Endothelial cell of umbilical vein (primary cell): Measurements from ENCODE around the gene NUP205. TPM values are rescaled to one million over a fixed set of nuclear protein-coding genes. Genes with fewer than 3 reads are reported as not detected.

Source experiments
- BruUV-seq: library from RNA; stranded (reverse); fragments of 400-500 nt; replicated peaks from 2 replicates; lab custom pipeline; 2021; lab: Mats Ljungman, UMichigan
- CTCF ChIA-PET: fragments of 300-600, 350-600 bp; sonication (Branson Sonifier 250); formaldehyde crosslinking; loops from one replicate; lab custom pipeline; 2021; ENCODE audit warnings: antibody characterized with exemption, inconsistent platforms; lab: Charles Lee
- POLR2A ChIA-PET: fragments of 300-600, 350-600 bp; sonication (Branson Sonifier 250); formaldehyde crosslinking; loops from one replicate; lab custom pipeline; 2021; ENCODE audit warnings: antibody characterized with exemption, inconsistent platforms; lab: Charles Lee
- DNase-seq: peaks from one replicate; pipeline ENCODE4 v3.0.0-alpha.2; 2011; ENCODE audit warnings: low read depth, low spot score
- FAIRE-seq: peaks from 2 replicates; lab custom pipeline; 2011; peaks lifted over from hg19 to GRCh38; lab: Jason Lieb, UNC
- H2AFZ ChIP-seq: 2 replicates; pipeline ENCODE4 v1.6.0; 2012; ENCODE audit warnings: low read depth, low read length, control low read depth, inconsistent platforms
- H3K27ac ChIP-seq: 2 replicates; pipeline ENCODE4 v1.5.1; 2011; ENCODE audit warnings: low read depth, mild to moderate bottlenecking, control low read depth, low read length, moderate library complexity; ENCODE audit not compliant: insufficient read depth
- H3K27me3 ChIP-seq, 2 experiments: 2 replicates each; pipeline versions ENCODE4 v1.6.0 to v1.6.1; 2011; ENCODE audit warnings: low read length in 2 of 2, mixed read lengths in 1 of 2; ENCODE audit not compliant: control insufficient read depth in 2 of 2, insufficient read depth in 2 of 2
- H3K36me3 ChIP-seq, 2 experiments: 2 replicates in 1 of 2; 3 replicates in 1 of 2; pipeline ENCODE4 v1.5.1; 2011; ENCODE audit warnings: low read length in 2 of 2, mild to moderate bottlenecking in 1 of 2, moderate library complexity in 1 of 2; ENCODE audit not compliant: control insufficient read depth in 2 of 2, insufficient read depth in 2 of 2; ENCODE audit errors: extremely low read depth in 1 of 2
- H3K4me1 ChIP-seq: 3 replicates; pipeline ENCODE4 v1.5.1; 2011; ENCODE audit warnings: mild to moderate bottlenecking, low read length; ENCODE audit not compliant: control insufficient read depth, insufficient read depth; ENCODE audit errors: extremely low read depth
- H3K4me2 ChIP-seq: 2 replicates; pipeline ENCODE4 v1.6.1; 2011; ENCODE audit warnings: low read length, control low read depth, mixed read lengths; ENCODE audit not compliant: insufficient read depth
- H3K4me3 ChIP-seq, 3 experiments: fragments of 200-600 bp in 1 of 3; sonication (generic), shearing (Covaris generic) in 1 of 3; replicated peaks in 1 of 3; 2 replicates each; pipeline ENCODE4 v1.5.1; 2011 to 2016; ENCODE audit warnings: control low read depth in 3 of 3, low read length in 3 of 3, mild to moderate bottlenecking in 2 of 3, inconsistent platforms in 1 of 3, low read depth in 1 of 3, moderate library complexity in 1 of 3; ENCODE audit not compliant: insufficient read depth in 1 of 3
- H3K79me2 ChIP-seq: 2 replicates; pipeline ENCODE4 v1.6.0; 2012; ENCODE audit warnings: low read length, inconsistent platforms; ENCODE audit not compliant: control insufficient read depth, insufficient read depth
- H3K9ac ChIP-seq: replicated peaks from 2 replicates; pipeline ENCODE3; 2011; ENCODE audit warnings: low read length, control low read depth; ENCODE audit not compliant: insufficient read depth; ENCODE audit errors: extremely low read depth
- H3K9me1 ChIP-seq: replicated peaks from 3 replicates; pipeline ENCODE4 v1.6.0; 2011; ENCODE audit warnings: mild to moderate bottlenecking, low read length; ENCODE audit not compliant: control insufficient read depth, insufficient read depth; ENCODE audit errors: extremely low read depth
- H3K9me3 ChIP-seq: replicated peaks from 2 replicates; pipeline ENCODE4 v1.5.1; 2012; ENCODE audit warnings: low read length, inconsistent platforms; ENCODE audit not compliant: control insufficient read depth, insufficient read depth
- H4K20me1 ChIP-seq: replicated peaks from 2 replicates; pipeline ENCODE3; 2011; ENCODE audit warnings: mild to moderate bottlenecking, low read length; ENCODE audit not compliant: control insufficient read depth, insufficient read depth; ENCODE audit errors: extremely low read depth
- CTCF ChIP-seq, 2 donors: IDR thresholded peaks; 1 replicate in 1 of 2; 2 replicates in 1 of 2; pipeline ENCODE4 v1.5.1; 2011; ENCODE audit warnings: low read length in 2 of 2, mild to moderate bottlenecking in 2 of 2, moderate library complexity in 2 of 2, control low read depth in 1 of 2, inconsistent platforms in 1 of 2, low read depth in 1 of 2; ENCODE audit not compliant: insufficient read depth in 1 of 2; ENCODE audit errors: extremely low read depth in 1 of 2
- EZH2 ChIP-seq: IDR thresholded peaks from 2 replicates; pipeline ENCODE4 v1.6.1; 2012; ENCODE audit warnings: borderline replicate concordance, low read depth, mild to moderate bottlenecking, moderate library complexity, low read length, inconsistent platforms; ENCODE audit not compliant: severe bottlenecking
- FOS ChIP-seq: IDR thresholded peaks from 2 replicates; pipeline ENCODE4 v1.6.1; 2011; ENCODE audit warnings: mild to moderate bottlenecking, low read length, moderate library complexity, borderline replicate concordance; ENCODE audit not compliant: insufficient read depth
- GATA2 ChIP-seq: IDR thresholded peaks from 2 replicates; pipeline ENCODE4 v1.7.0; 2011; ENCODE audit warnings: low read depth, mild to moderate bottlenecking, moderate library complexity, mixed read lengths, low read length; ENCODE audit not compliant: insufficient read length, insufficient read depth
- JUN ChIP-seq: IDR thresholded peaks from 2 replicates; pipeline ENCODE4 v1.6.1; 2011; ENCODE audit warnings: borderline replicate concordance, low read depth; ENCODE audit not compliant: insufficient read length, insufficient read depth
- MAX ChIP-seq: IDR thresholded peaks from 2 replicates; pipeline ENCODE4 v1.6.1; 2011; ENCODE audit not compliant: insufficient read depth, insufficient read length
- MYC ChIP-seq: IDR thresholded peaks from one replicate; pipeline ENCODE4 v1.6.1; 2011; ENCODE audit warnings: mild to moderate bottlenecking, low read depth, low read length
- POLR2A ChIP-seq: IDR thresholded peaks from 2 replicates; pipeline ENCODE4 v1.6.1; 2012; ENCODE audit warnings: low read depth, mild to moderate bottlenecking, control low read depth, low read length
- POLR2AphosphoS5 ChIP-seq: IDR thresholded peaks from 2 replicates; pipeline ENCODE4 v1.6.1; 2012; ENCODE audit warnings: low read depth, mild to moderate bottlenecking, control low read depth, low read length, moderate library complexity; ENCODE audit not compliant: insufficient read depth
- dilution Hi-C: fragments of 300-500 bp; cut with MboI; formaldehyde crosslinking; loops from one replicate; pipeline ENCODE4 v1.15.0; 2019; ENCODE audit warnings: low sequenced_read_pairs; ENCODE audit not compliant: extremely low pct_ligation_motif_present
- intact Hi-C: fragments of 100-400 bp; cut with micrococcal nuclease; formaldehyde crosslinking; loops from one replicate; pipeline ENCODE4 v1.10.0; 2022
- polyA plus RNA-seq, 4 experiments: library from polyadenylated mRNA; depleted of rRNA in 3 of 4; stranded (reverse) in 3 of 4; unstranded in 1 of 4; fragments of >200 nt; gene quantifications; 2 replicates each; pipeline versions ENCODE4 v1.2.1 to v1.2.3, GENCODE V29; 2011 to 2012; ENCODE audit warnings: missing spikeins in 1 of 4
- total RNA-seq: library from RNA; stranded (reverse); gene quantifications from 2 replicates; pipeline ENCODE4 v1.2.3, GENCODE V29; 2021

The NUP205 gene
- total and polyA plus RNA-seq, 2 donors (not counting 3 experiments of a cell fraction or from before 2014, with no cell fraction given): 48.8 to 81.3 TPM

GRCh38 chr7:135648235-135648634, 90.5 kb downstream of the NUP205 start:
- Histone ChIP-seq H3K36me3 (peaks cover 0 to 9% of the 10 kb centered on the region in 2 experiments), H4K20me1 (no peaks in the 10 kb centered on the region), H3K9me3 (no peaks in the 10 kb centered on the region), H3K79me2 (no peaks in the 10 kb centered on the region), H3K4me3 (no peak overlapping the region), H3K27me3 (no peaks in the 10 kb centered on the region), H3K4me2 (no peak overlapping the region), H2AFZ (no peak overlapping the region), H3K9ac (no peak overlapping the region), H3K4me1 (no peaks in the 10 kb centered on the region), H3K27ac (no peak overlapping the region), H3K9me1 (no peaks in the 10 kb centered on the region)
- TF ChIP-seq POLR2AphosphoS5: no peak
- TF ChIP-seq FOS: no peak
- TF ChIP-seq MAX: no peak
- TF ChIP-seq GATA2: no peak
- no peak for TF ChIP-seq POLR2A
- no peak for TF ChIP-seq JUN
- no peak for TF ChIP-seq CTCF (IDR thresholded peaks at IDR 0.05; ENCODE audit: extremely low read depth in 1 of 2, insufficient read depth in 1 of 2, low read depth in 1 of 2, low read length in 2 of 2)
- TF ChIP-seq EZH2: no peak
- no peak for TF ChIP-seq MYC
- dilution Hi-C loops (no loop called here), intact Hi-C loops (loop anchor here (5.0 kb wide), 1 partner anchor 136 kb away; the partner anchor contains the start of gene CNOT4)
- CTCF ChIA-PET: interaction anchor here (1.6 to 7.3 kb wide), 3 partner anchors 13 to 373 kb away, joined by 3 to 173 read pairs (median 6); no protein-coding TSS in a partner anchor
- BruUV-seq: no TSS peak
- no peak for FAIRE-seq
- DNase-seq: no peak
- POLR2A ChIA-PET: no interaction called here
